MM.1S (cell line): Measurements from ENCODE around the gene SHISA8.

Experiments used
- EZH2 ChIP-seq: fragments of 300-600 bp; sonication (generic); optimal IDR thresholded peaks from 2 replicates; pipeline ENCODE3; 2017; ENCODE audit warnings: low read depth, mild to moderate bottlenecking, antibody characterized with exemption, low read length, mixed read lengths
- EZH2phosphoT487 ChIP-seq: fragments of 300-600 bp; sonication (generic); IDR thresholded peaks from 2 replicates; pipeline ENCODE4 v1.6.1; 2018; ENCODE audit warnings: antibody characterized with exemption, low read length
- TF ChIP-seq, protein P1 (sequence below): fragments of 300-600 bp; sonication (generic); IDR thresholded peaks from 2 replicates; pipeline ENCODE4 v1.5.1; 2016; ENCODE audit warnings: antibody characterized with exemption, low read length, mixed read lengths

GRCh38 chr22:41964112-41964491, 49.2 kb upstream of the SHISA8 start:
- TF ChIP-seq, protein P1, sequence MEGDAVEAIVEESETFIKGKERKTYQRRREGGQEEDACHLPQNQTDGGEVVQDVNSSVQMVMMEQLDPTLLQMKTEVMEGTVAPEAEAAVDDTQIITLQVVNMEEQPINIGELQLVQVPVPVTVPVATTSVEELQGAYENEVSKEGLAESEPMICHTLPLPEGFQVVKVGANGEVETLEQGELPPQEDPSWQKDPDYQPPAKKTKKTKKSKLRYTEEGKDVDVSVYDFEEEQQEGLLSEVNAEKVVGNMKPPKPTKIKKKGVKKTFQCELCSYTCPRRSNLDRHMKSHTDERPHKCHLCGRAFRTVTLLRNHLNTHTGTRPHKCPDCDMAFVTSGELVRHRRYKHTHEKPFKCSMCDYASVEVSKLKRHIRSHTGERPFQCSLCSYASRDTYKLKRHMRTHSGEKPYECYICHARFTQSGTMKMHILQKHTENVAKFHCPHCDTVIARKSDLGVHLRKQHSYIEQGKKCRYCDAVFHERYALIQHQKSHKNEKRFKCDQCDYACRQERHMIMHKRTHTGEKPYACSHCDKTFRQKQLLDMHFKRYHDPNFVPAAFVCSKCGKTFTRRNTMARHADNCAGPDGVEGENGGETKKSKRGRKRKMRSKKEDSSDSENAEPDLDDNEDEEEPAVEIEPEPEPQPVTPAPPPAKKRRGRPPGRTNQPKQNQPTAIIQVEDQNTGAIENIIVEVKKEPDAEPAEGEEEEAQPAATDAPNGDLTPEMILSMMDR, result no peak
- no peak for TF ChIP-seq EZH2phosphoT487
- TF ChIP-seq EZH2, result no peak
